HG02885 (cell line): Measurements from ENCODE around the gene DGKG.

Experiments used
- ATAC-seq: cut with Tn5 transposase; IDR thresholded peaks from one replicate; pipeline ENCODE4 v1.9.1; 2021; ENCODE audit warnings: mild to moderate bottlenecking; ENCODE audit not compliant: unreplicated experiment, poor library complexity

The DGKG gene

GRCh38 chr3:186097663-186098451, 264.2 kb downstream of the DGKG start:
- no peak for ATAC-seq

- ATAC-seq, result no peak
Observed at GRCh38 chr3:186097317-186097662, 264.7 kb downstream of the DGKG start.
